Right lobe of liver (tissue), 4 donors: Measurements from ENCODE around the gene LRRC34.

ENCODE experiments used
- POLR2A ChIP-seq: fragments of 450-650 bp; IDR thresholded peaks from one replicate; pipeline ENCODE4 v1.6.1; 2017; ENCODE audit warnings: antibody characterized with exemption, mild to moderate bottlenecking
- TF ChIP-seq, protein P1 (sequence below), 4 donors: fragments of 200-600 bp in 3 of 4; fragments of 450-650 bp in 1 of 4; IDR thresholded peaks; one replicate each; pipeline versions ENCODE4 v1.5.1 to v1.8.0; 2016 to 2022; ENCODE audit warnings: antibody characterized with exemption in 4 of 4, mild to moderate bottlenecking in 2 of 4
- donor health status: DM: no; HTN: no; CAD: no.
- donor health status: DM: no; HTN: no; CAD: no.
- donor health status: DM: no; HTN: yes; CAD: no.

DNA sequence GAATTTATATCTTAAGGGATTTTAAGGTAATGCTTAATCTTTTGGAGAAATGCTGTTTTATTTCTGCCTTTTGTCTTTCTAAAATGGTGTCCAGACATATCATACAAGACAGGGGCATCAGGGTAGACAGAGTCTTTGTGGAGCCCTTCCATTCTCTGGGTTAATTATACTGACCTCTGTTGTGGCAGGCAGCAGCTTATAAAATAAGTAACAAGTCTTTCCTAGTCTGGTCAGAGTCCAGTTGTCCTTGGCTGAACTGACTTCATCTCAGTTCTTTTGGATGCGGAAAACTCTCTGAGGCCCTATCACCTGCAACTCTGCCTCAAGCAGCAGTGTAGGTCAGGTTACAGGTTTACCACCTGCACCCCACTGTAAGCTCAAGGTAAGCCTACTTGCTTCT is 20.3 kb downstream of the LRRC34 start:
- TF ChIP-seq POLR2A = no peak
- TF ChIP-seq, protein P1, sequence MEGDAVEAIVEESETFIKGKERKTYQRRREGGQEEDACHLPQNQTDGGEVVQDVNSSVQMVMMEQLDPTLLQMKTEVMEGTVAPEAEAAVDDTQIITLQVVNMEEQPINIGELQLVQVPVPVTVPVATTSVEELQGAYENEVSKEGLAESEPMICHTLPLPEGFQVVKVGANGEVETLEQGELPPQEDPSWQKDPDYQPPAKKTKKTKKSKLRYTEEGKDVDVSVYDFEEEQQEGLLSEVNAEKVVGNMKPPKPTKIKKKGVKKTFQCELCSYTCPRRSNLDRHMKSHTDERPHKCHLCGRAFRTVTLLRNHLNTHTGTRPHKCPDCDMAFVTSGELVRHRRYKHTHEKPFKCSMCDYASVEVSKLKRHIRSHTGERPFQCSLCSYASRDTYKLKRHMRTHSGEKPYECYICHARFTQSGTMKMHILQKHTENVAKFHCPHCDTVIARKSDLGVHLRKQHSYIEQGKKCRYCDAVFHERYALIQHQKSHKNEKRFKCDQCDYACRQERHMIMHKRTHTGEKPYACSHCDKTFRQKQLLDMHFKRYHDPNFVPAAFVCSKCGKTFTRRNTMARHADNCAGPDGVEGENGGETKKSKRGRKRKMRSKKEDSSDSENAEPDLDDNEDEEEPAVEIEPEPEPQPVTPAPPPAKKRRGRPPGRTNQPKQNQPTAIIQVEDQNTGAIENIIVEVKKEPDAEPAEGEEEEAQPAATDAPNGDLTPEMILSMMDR (IDR thresholded peaks at IDR 0.05) = no peak
